HFF-Myc (cell line): ENCODE measurements around the gene ARFIP1.
"Not testable (repeated sequence)": the region's sequence is repeated elsewhere in the genome, so short reads cannot be mapped to it uniquely, and the experiment has no call there.

Experiments used
- DNase-seq: peaks from one replicate; pipeline ENCODE4 v3.0.0-alpha.2; 2011; ENCODE audit warnings: low read depth; ENCODE audit errors: extremely low read depth
- H3K4me3 ChIP-seq: replicated peaks from 2 replicates; pipeline ENCODE4 v1.5.1; 2011; ENCODE audit warnings: low read depth, mild to moderate bottlenecking, control low read depth, low read length
- CTCF ChIP-seq: IDR thresholded peaks from 2 replicates; pipeline ENCODE4 v1.5.1; 2012; ENCODE audit warnings: mild to moderate bottlenecking, low read depth, low read length, control low read depth; ENCODE audit errors: missing control alignments

Gene ARFIP1

DNA sequence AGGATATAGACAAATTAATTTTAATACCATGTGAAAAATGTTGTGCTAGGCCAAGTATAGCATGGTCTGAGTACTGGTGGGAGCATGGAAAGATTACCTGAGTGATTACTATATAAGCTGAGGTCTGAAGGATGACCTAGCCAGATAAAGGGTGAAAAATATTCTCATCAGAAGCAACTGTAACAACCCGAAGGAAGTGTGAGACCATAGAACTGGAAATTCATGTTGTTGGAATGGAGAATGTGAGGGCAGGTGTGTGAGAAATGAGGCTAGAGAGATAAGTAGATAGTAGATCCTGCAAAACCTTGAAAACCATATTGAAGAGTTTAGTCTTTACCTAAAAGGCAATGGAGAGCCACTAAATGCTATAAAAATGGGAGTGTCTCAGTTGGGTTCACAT lies 71.5 kb downstream of the ARFIP1 start:
- no peak for TF ChIP-seq CTCF
- H3K4me3 ChIP-seq = no peak overlapping the region
- no peak for DNase-seq

DNA sequence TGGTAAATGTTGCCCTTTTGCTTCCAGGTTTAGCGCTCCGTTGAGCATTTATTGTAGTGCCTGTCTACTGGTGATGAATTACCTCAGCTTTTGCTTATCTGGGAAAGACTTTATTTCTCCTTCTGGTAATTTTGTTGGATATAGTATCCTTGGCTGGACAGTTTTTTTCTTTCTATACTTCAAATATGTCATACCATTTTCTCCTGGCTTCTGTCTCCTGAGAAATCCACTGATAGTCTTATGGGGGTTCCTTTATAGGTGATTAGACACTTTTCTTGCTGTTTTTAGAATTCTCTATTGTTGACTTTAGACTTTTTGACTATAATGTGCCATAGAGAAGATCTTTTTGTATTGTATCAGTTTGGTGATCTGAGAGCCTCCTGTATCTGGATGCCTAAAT lies 73.5 kb downstream of the ARFIP1 start:
- TF ChIP-seq CTCF = no peak
- DNase-seq = no peak
- no peak overlapping the region for H3K4me3 ChIP-seq

DNA sequence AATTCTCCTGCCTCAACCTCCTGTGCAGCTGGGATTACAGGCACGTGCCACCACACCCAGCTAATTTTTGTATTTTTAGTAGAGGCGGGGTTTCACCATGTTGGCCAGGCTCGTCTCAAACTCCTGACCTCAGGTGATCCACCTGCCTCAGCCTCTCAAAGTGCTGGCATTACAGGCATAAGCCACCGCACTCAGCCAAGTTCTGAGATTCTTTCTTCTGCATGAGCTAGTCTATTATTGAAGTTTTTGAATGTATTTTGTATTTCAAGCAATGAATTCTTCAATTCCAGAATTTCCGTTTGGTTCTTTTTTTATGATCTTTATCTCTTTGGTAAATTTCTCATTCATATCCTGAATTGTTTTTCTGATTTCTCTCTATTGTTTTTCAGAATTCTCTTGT lies 74.3 kb downstream of the ARFIP1 start:
- not testable (repeated sequence) for DNase-seq, H3K4me3 ChIP-seq

- DNase-seq = no peak
- no peak for TF ChIP-seq CTCF
- no peak overlapping the region for H3K4me3 ChIP-seq
Measured at GRCh38 chr4:152856960-152857359, 77.2 kb downstream of the ARFIP1 start.

DNA sequence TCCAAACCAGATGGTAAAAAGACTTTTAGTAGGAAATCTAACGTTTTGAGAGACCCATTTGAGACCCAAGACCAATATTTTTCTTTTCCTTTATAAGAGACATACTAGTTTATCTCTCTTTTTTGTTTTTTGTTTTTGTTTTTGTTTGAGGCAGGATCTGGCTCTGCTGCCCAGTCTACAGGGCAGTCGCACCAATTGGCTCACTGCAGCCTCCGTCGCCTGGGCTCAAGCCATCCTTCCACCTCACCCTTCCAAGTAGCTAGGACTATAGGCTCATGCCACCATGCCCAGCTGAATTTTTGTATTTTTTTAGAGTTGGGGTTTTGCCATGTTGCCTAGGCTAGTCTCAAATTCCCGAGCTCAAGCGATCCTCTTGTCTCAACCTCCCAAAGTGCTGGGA lies 79.2 kb downstream of the ARFIP1 start:
- no peak for TF ChIP-seq CTCF
- H3K4me3 ChIP-seq = no peak overlapping the region
- DNase-seq = no peak

GRCh38 chr4:152860046-152860445 lies 80.3 kb downstream of the ARFIP1 start:
- DNase-seq = no peak
- TF ChIP-seq CTCF = no peak
- H3K4me3 ChIP-seq = no peak overlapping the region

DNA sequence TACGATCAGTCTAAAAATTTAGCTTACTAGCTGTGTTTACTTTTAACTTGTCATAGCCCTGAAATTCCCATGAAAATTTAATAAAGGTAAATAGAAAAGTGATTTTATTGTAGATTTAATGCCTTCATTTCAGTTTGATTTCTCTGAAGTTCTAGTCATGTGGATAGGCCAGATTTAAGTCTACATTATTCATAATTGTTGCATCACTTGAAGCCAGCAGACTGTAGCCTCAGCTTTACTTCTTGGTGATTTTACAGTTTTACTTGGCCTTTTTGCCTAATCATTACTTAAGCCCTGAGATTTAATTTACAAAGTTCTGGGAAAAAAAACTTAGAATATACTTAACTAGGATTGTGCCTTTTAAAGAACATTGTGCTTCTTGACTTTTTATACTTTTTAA lies 82.9 kb downstream of the ARFIP1 start:
- no peak for DNase-seq
- no peak for TF ChIP-seq CTCF
- H3K4me3 ChIP-seq = no peak overlapping the region
